GM11168 (cell line): ENCODE data around the gene NUBP2.

Source experiments
- in situ Hi-C: fragments of 300-500 bp; cut with MboI; formaldehyde crosslinking; loops from one replicate; pipeline ENCODE4 v1.12.0; 2022; ENCODE audit warnings: low sequenced_read_pairs; ENCODE audit not compliant: unreplicated experiment

Gene NUBP2

DNA sequence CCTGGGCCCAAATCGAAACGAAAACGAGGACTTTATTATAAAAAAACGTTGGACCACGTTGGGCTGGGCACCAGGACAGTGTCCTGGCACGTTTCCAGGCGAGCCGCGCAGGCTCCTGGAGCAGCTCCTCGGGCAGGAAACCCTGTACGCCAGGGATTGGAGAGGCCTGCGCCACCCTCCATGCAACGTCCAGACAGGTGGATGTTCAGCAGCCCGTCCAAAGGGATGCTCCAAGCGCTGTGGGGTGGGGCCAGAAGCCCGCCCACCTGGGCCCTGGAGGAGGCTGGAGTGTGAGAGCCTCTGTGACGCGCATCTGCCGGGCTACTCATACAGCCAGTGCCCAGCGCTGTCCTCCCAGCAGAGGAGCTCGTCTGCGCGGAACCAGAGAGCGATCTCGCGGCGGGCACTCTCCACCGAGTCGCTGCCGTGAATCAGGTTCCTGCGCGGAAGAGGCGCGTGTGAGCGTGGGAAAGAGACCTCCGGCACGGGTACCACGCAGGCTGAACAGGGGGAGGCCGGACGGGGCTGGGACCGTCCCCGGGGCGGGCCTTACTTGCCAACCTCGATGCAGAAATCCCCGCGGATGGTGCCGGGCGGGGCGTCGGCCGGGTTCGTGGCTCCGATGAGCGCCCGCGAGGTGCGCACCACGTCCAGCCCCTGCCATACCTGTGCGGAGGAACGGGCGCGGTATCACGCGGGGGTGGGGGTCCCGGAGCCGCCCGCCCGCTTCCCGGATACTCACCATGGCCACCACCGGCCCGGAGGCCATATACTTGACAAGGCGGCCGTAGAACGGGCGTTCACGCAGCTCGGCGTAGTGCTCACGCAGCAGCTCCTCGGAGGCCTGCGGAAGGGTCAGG is 12.2 kb upstream of the NUBP2 start:
- in situ Hi-C loops: no loop called here

DNA sequence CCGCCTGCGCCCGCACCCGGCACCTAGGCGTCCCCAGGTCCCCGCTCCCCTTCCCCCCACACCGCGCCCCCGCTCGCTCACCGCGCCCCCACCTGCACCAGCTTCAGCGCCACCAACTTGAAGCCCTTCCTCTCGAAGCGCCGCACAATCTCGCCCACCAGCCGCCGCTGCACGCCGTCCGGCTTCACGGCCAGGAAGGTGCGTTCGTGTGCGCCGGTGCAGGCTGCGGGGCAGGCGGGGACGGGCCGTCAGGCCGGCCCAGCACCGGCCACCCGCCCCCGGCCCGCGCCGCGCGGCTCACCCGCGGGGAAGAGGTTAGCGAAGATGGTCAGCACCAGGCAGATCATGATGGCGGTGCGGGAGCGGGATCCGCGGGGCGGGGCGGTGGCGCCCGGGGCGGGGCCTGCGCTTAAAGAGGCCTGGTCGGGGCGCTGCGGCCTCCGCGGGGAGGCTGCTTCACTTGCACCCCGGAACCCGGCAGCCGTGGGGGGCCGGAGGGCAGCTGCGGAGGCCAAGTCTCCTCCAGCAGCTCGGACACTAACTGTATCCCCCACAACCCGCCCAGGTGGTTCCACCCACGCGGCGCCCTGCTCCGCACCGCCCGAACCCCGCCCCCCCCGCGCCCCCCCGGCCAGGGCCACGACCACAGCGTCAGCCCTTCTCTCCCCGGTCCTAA is 11.4 kb upstream of the NUBP2 start, which contains the start of gene NME3:
NME3 (minus strand) TSS at position 356 of the 676 bp plus-strand sequence; CDS start at position 347, 9 bp downstream.
- in situ Hi-C loops: no loop called here

DNA sequence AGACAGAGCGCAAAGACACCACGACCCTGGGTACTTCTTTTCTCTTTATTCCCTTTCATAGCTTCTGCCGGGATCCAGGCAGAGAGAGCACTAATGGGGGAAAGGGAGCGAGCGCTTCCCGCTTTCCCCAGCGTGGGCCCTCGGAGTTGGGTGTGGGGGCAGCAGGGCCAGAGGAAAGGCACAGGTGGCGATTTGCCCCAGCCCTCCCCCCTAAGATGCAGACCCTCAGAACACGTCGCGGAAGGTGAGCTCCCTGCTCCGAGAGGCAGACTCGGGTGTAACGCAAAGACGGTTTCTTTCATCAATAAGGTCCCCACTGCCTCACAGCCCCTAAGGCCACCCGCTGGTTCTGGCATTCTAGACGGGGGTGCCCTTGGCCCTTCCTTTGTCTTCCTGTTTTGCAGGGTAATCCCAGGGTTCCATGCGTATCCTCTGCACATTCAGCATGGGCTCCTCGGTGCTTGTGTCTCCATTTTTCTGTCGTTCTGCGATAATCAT is 10.8 kb upstream of the NUBP2 start:
- in situ Hi-C loops: no loop called here

DNA sequence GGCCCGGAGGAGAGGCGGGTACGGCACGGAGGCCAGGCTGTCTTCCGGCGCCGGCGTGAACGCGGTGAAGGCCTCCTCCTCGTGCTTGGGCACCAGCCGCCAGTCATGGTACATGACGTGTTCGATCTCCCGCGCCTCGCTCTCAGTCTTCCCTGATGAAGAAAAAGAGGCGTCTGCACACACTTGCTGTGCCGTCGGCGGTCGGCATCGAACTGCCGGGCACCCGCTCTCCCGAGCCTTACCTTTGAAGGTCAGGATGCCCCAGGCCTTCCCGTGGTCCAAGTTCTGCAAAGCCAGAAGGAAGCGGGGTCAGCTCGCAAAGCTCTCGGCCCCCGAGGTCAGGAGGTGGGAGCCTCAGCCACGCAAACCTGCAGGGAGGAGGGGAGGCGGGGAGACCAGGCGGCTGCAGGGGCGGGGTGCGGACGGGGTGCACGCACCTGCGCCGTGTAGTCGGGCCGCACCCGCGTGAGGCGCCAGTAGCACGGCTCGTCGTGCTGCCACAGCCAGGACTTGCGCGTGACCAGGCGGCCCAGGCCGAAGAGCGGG is 10.3 kb upstream of the NUBP2 start, which contains the start of gene EME2:
EME2 (plus strand) TSS at position 449 of the 546 bp plus-strand sequence. CDS start 418 bp downstream, outside the sequence.
- in situ Hi-C loops: no loop called here

DNA sequence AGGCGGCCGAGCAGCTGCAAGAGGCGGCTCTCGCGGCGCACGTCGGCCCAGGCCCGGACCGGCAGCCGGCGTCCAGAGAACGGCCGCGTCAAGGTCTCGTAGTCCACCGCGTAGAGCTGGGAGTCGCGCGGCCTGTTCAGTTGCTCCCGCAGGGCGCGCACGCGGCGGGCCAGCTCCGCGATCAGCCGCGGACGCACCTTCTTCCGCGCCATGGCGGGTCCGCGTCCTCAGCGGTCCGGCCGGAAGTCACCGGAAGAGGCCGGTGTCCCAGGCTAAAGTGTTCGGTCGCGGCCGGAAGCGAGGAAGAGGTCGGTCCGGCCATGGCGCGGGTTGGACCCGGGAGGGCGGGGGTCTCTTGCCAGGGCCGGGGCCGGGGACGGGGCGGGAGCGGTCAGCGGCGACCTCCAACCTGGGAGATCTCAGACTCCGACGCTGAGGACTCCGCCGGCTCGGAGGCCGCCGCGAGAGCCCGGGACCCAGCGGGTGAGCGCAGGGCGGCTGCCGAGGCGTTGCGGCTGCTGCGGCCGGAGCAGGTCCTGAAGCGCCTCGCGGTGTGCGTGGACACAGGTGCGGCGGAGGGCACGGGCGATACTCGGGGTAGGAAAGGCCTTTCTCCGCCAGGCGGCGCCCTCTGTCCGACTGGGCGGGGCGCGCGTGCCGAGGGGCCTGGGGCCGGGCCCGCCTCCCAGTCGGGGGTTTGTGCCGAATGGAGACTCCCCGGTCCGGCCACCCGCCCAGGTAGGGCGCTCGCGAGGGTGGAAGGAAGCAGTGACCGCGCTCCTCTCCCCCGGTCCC is 9.7 kb upstream of the NUBP2 start, which contains the start of gene MRPS34:
MRPS34 (minus strand) TSS at position 227 of the 795 bp plus-strand sequence; CDS start at position 212, 15 bp downstream.
- in situ Hi-C loops: no loop called here

DNA sequence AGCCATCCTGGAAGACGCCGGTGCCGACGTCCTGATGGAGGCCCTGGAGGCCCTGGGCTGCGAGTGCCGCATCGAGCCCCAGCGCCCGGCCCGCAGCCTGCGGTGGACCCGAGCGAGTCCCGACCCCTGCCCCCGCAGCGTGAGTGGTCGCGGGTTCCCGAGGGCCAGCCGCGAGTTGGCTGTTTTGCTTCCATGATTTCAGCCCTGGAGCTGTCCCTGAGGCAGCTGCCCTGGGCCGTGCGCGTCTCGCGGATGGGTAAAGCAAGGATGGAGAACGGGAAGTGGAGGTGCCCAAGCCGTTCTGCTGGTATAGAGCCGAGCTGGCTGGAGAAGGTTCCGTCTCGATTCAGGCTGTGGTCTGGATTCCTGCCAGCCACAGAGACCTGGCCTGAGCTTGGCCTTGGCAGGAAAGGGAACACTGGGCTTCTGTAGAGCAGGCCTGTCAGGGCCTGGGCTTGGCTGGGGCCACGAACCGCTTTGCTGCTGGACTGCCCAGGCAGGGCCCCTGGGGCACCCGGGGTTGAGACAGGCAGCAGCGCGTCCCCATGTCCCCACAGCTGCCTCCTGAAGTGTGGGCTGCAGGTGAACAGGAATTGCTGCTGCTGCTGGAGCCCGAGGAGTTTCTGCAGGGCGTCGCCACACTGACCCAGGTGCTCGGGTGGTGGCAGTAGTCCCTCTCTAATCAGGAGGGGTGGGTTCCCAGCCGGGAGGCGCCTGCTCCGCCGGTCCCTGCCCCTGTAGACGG is 8.9 kb upstream of the NUBP2 start:
- in situ Hi-C loops: no loop called here

DNA sequence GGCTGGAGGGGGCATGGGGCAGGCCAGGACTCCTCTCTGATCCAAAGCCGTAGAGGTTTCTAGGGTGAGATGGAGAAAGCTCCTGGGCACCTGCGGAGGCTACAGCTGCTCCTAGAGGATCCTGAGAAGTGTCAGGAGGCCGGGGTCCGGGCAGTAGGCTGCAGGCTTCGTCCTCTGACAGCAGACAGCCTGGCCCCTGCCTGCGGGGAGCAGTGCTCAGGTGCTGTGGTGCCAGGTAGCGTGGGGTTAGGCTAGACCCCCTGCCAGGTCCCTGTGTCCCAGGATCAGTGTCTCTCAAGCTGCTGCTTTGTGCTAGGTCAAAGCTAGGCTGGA is 8.3 kb upstream of the NUBP2 start:
- in situ Hi-C loops: no loop called here

DNA sequence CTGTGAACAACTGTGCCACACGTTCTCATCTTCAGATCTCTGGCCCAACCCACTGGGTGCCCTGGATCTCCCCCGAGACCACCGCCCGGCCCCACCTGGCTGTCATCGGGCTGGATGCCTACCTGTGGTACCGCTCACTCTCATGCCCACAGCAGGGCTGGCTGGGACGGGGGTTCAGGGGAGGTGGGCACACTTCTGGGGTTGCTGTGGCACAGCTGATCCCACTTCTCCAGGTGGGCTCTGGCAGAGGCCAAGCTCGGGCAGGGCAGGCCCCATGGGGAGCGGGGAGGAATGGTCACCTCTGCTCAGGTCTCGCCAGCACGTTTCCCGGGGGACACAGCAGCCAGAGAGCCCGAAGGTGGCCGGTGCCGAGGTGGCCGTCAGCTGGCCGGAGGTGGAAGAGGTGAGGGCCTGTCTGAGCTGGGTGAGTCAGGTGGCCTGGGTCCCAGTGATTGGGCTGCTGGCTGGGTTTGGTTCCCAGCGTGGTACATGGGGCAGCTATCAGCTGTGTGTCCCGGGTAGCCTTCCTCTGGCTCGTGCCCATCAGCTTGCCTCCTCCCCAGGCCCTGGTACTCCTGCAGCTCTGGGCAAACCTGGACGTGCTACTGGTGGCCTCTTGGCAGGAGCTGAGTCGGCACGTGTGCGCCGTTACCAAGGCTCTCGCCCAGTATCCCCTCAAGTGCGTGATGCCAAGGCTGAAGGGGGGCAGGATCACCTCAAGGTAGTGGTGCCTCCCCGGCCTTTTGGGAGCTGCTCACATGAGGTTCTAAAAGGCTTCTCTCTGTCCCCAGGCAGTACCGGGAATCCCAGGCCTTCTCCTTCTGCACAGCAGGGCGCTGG is 7.5 kb upstream of the NUBP2 start:
- in situ Hi-C loops: no loop called here

DNA sequence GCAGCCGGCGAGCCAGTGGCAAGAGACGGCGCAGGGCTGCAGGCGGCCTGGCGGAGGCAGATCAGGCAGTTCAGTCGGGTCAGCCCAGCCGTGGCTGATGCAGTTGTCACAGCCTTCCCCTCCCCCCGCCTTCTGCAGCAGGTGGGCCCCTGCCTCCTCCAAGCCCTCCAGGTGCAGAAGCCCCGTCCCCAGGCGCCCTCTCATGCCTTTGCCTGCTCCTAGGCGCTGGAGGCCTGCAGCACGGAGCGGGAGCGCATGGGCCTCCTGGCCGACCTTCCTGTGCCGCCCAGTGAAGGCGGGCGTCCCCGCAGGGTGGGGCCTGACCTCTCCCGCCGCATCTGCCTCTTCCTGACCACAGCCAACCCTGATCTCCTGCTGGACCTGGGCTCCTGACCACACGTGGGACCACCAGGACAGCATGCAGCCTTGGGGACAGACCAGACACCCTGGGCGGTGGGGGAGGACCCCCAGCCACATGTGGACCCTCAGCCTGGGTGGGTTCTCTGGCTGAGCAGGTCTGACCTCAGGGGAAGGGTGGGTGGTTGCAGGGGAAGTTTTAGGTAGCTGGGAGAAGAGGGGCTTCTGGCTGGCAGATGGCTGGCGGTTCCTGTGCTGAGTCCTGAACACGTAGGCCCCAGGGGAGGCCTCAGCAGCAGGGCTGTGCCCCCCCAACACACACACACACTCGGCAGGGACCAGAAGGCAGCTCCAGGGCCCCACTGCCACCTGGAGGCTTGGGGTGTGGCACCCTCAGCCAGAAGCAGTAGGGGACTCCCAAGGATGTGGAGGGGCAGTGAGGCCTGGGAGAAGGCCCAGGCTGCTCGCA is 6.7 kb upstream of the NUBP2 start:
- in situ Hi-C loops: no loop called here

DNA sequence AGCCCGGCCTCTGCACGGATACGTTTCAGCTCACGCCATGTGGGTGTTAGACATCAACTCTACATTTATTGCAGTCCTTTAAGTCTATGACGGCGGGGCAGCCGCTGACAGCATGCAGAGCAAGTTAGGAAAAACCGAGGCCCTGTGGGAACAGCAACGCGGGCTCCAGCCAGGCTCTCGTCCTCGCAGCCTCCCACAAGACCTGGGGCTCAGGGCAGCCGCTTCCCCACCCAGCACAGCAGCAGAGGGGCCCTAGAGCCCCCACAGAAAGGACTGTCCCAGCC is 6.1 kb upstream of the NUBP2 start:
- in situ Hi-C loops: no loop called here

DNA sequence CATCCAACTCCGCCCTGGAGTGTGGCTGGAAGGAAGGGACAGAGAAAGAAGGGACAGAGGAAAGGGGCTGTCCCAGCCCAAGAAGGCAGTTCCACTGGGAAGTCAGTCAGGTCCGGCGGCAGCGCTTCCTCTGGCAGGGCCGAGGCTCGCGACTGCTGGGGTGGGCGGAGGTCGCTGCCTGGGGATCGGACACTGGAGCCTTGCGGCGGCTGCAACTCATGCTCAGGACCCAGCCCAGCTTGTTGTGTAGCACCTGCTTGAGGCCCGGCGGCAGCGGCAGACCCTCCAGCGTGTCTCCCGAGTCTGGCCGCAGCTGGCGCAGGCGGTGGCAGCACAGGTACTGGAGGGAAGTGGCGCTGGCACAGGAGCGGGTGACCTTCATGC is 5.8 kb upstream of the NUBP2 start:
- in situ Hi-C loops: no loop called here

DNA sequence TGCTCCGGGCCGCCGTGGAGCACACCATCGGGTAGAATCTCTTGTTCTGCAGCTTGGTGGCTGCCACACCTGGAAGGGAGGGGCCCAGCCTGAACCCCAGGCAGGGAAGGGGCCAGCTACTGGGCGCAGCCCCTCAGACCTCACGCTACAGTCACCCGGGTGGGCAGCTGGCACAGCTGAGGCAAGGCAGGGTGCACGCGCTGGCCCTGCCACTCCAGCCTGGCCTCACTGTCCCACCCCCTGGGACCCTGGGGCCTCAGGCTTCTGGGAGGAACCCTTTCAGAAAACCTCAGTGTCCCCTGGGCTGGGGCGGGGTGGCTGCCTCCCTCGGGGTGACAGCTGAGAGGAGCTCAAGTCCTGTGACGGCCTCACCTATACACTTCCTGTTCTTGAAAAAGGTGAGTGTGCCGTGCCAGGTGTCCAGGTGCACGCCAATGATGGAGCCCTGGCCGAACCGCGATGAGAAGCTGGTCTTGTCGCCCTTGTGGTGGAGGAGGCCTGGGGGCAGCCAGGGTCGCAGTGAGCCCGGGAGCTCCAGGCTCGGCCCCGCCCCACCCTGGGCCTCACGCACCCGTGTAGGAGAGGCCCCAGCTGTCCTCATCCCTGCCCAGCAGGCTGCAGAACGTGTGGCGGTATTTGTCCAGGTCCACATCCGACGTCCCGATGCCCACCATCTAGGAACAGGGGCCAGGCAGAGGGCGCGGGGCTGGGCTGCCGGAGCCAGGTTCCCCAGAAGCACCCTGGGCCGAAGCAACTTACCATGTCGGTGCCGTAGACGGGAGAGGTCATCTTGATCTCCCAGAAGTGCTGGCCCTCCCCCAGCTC is 5.2 kb upstream of the NUBP2 start:
- in situ Hi-C loops: no loop called here

DNA sequence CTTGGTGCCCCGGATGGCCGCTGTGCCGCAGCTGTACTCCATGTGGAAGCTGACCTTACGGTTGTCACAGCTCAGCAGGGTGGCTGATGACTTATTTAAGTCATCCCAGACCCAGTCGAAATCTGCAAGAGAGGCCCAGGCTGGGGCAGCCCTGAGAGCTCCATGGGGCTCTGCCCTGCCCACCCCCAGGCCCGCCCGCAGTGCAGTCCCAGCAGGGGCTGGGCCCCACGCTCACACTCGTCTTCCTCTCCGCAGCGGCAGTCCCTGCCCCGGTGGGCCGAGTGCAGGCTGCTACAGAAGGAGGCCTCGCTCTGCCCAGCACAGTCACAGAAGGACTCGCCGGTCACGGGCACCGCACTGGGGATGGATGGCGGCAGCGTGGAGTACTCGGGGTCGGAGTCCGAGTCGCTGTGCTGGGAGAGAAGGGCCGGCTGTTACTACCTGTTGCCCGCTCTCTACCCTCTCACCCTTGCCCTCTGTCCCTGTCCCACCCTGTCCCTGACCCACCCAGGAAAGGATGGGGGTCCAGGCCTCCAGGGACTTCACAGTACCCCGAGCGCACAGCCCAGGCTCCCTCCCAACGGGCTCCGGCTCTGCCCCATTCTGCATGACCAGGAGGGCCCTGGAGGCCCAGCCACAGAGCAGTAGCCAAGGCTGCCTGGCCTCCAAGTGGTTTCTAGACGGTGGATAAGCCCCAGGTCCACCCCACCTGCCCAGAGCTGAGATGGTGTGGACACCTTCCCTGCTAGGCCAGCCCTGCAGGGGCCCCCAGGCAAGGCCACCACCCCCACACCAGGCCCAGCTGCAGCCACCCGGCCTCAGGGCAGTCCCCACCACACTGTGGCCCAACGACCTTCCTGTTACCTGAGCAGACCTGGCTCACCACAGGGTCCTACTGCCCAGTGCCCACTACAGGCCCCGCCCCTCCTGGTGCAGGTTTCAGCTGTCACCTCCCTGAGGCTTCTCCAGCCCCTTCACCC is 4.3 kb upstream of the NUBP2 start:
- in situ Hi-C loops: no loop called here

DNA sequence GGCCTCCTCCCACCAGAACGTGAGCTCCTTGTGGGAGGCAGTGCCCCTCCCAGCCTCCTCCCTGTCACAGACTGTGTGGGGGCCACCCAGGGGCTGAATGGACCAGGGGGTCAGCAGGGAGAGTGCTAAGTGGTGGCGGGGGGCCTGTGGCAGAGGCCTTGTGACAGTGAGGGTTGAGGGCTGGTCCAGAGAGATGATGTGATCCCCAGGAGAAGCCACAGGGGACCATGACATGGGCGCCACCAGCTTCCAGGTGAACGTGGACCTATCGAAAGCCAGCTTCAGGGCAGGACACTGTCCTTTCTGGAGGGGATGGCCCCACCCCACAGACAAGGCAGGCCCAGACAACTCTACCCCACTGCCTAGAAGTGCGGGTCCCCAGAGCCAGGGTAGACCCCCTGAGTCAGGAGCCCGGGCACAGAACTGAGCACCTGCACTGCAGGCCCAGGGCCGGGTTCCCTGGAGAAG is 3.5 kb upstream of the NUBP2 start:
- in situ Hi-C loops: no loop called here

DNA sequence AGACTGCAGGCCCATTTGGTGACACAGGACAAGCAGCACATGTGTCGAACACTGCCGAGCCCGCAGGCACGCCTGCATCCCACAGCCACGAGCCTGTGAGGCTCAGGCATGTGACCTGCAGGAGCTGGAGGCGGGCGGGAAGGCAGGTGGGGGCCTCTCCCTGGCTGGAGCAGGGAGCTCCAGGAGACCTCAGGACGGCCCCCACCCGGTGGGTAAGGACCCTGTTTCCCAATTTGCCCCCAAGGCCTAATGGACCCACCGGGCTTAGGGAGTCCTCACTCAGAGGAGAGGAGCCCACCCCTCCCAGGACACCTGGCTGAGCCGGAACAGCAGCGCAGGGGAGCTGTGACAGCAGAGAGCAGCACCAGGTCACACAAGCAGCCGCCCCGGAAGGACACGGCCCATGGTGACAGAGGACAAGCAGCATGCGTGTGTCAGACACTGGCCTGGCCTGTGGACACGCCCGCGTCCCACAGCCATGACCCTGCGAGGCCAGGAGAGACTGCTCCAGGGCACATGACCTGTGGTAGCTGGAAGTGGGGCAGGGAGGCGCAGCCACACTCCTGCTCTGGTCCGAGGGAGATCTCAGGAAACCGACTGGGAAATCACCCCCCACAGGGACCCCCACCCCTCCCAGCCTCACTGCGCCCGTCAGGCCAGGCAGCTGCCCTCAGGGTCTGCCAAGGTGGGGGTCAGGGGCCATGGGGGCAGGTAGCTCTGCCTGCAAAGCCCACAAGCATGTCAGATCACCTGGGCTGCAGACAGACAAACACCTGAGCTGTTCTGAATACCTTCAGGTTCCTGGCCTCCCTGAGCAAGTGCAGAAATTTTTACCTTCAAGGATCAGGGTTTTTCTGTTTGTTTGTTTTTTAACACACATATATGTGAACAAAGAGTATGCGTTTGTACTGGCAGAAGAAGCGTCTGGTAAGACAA is 2.8 kb upstream of the NUBP2 start:
- in situ Hi-C loops: no loop called here
